Stimulated activated CD8-positive, alpha-beta memory T cell treated with anti-CD3 and anti-CD28 coated beads, Interleukin-4, amount 100 ng/mL, for 48 hours (primary cell): ENCODE data around the gene JARID2.
A peak's percentile ranks its signal among the peaks of the same experiment; 100 is the strongest.

Experiments
- DNase-seq: peaks from one replicate; pipeline ENCODE4 v3.0.0-alpha.2; 2020

JARID2 gene

GRCh38 chr6:15513131-15513771 is 267.4 kb downstream of the JARID2 start:
- no peak for DNase-seq

GRCh38 chr6:15513801-15514711 is 268.2 kb downstream of the JARID2 start:
- no peak for DNase-seq

GRCh38 chr6:15515226-15515625 is 269.4 kb downstream of the JARID2 start:
- DNase-seq, result no peak

- no peak for DNase-seq
These were observed 269.9 kb downstream of the JARID2 start for GRCh38 chr6:15515660-15516375.

- no peak for DNase-seq
These were observed 270.5 kb downstream of the JARID2 start for GRCh38 chr6:15516378-15516777.

GRCh38 chr6:15516923-15517560 is 271.2 kb downstream of the JARID2 start:
- no peak for DNase-seq

- DNase-seq, result no peak
These were observed 271.7 kb downstream of the JARID2 start for GRCh38 chr6:15517600-15517999.

GRCh38 chr6:15518057-15518456 is 272.2 kb downstream of the JARID2 start:
- no peak for DNase-seq

- DNase-seq, result no peak
These were observed 273.0 kb downstream of the JARID2 start for GRCh38 chr6:15518878-15519277.

- no peak for DNase-seq
These were observed 273.8 kb downstream of the JARID2 start for GRCh38 chr6:15519681-15520080.

- no peak for DNase-seq
These were observed 274.8 kb downstream of the JARID2 start for GRCh38 chr6:15520626-15521203.

- DNase-seq, result no peak
These were observed 275.7 kb downstream of the JARID2 start for GRCh38 chr6:15521582-15521981.

GRCh38 chr6:15522026-15522425 is 276.2 kb downstream of the JARID2 start:
- no peak for DNase-seq

- DNase-seq, result no peak
These were observed 276.6 kb downstream of the JARID2 start for GRCh38 chr6:15522427-15522826.

GRCh38 chr6:15522856-15523529 is 277.1 kb downstream of the JARID2 start:
- DNase-seq, result peak; percentile 13

- DNase-seq, result peak; percentile 18
These were observed 278.1 kb downstream of the JARID2 start for GRCh38 chr6:15523679-15524630.

GRCh38 chr6:15524861-15525401 is 279.1 kb downstream of the JARID2 start:
- peak; percentile 22 for DNase-seq

- peak; percentile 23 for DNase-seq
These were observed 280.4 kb downstream of the JARID2 start for GRCh38 chr6:15526212-15526701.

- DNase-seq, result peak; percentile 9
These were observed 282.2 kb downstream of the JARID2 start for GRCh38 chr6:15527838-15528617.

- no peak for DNase-seq
These were observed 283.0 kb downstream of the JARID2 start for GRCh38 chr6:15528870-15529269.
